ENCODE data around the gene SUMO2. TPM values are rescaled to one million over a fixed set of nuclear protein-coding genes. Genes with fewer than 3 reads are reported as not detected.
"Not testable (repeated sequence)": the region's sequence is repeated elsewhere in the genome, so short reads cannot be mapped to it uniquely, and the experiment has no call there.

Gene SUMO2
- total and polyA plus RNA-seq, 2 experiments from 2014 or later, result 112 to 424 TPM

DNA sequence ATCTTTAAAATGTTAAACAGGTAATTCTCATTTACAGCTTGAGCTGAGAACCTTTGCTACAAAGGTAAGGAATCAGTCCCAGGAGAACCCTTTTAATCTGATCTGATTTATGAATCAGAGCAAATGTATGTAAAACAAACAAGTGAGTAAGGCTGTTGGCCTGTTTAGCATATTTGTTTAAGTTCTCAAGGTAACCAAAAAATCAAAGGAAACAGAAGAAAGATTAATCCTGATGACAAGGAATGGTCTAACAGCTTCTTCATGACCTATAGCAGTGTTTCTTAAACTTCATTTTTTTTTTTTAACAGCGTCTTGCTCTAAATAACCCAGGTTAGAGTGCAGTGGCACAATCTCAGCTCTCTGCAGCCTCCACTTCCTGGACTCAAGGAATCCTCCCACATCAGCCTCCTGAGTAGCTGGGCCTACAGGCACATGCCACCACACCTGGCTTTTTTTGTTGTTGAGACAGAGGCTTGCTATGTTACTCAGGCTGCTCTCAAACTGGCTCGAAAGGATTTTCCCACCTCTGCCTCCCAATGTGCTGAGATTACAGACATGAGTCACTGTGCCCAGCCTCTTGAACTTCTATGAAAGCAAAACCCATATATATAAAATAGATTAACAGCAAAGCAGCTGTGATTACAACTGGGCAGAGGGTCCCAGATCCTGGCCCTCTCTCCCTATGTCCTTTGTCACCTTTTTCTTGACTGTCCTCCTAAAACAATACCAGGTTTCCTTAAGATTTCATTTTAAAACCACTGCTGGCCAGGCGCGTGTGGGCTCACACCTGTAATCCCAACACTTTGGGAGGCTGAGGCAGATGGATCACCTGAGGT, 23.3 kb downstream of the SUMO2 start:
- Histone ChIP-seq H3K4me1 (ENCODE audit: insufficient read depth) (no peaks in the 10 kb centered on the region), H3K27me3 (no peaks in the 10 kb centered on the region), H3K9me2 (replicated peaks; ENCODE audit: insufficient read depth) (no peaks in the 10 kb centered on the region), H3K27ac (peak overlapping the region; percentile 73), H3K4me2 (no peak overlapping the region), H3K79me2 (no peaks in the 10 kb centered on the region), H2AFZ (no peak overlapping the region), H3K4me3 (no peak overlapping the region), H4K20me1 (ENCODE audit: insufficient read depth, poor library complexity, severe bottlenecking) (no peaks in the 10 kb centered on the region), H3K9me3 (ENCODE audit: low read depth) (no peaks in the 10 kb centered on the region), H3K36me3 (replicated peaks; ENCODE audit: insufficient read depth, low read depth) (no peaks in the 10 kb centered on the region)
- 75% methylated on average over 4 of the region's 4 CpGs for WGBS (ENCODE audit: low lambda C conversion rate, missing lambda C conversion rate)
- peak; percentile 25 for DNase-seq (ENCODE audit: low spot score)
- no peak for TF ChIP-seq EZH2phosphoT487 (IDR thresholded peaks at IDR 0.05; ENCODE audit: low read depth, severe bottlenecking, unreplicated experiment)
- TF ChIP-seq, protein P1, sequence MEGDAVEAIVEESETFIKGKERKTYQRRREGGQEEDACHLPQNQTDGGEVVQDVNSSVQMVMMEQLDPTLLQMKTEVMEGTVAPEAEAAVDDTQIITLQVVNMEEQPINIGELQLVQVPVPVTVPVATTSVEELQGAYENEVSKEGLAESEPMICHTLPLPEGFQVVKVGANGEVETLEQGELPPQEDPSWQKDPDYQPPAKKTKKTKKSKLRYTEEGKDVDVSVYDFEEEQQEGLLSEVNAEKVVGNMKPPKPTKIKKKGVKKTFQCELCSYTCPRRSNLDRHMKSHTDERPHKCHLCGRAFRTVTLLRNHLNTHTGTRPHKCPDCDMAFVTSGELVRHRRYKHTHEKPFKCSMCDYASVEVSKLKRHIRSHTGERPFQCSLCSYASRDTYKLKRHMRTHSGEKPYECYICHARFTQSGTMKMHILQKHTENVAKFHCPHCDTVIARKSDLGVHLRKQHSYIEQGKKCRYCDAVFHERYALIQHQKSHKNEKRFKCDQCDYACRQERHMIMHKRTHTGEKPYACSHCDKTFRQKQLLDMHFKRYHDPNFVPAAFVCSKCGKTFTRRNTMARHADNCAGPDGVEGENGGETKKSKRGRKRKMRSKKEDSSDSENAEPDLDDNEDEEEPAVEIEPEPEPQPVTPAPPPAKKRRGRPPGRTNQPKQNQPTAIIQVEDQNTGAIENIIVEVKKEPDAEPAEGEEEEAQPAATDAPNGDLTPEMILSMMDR (IDR thresholded peaks at IDR 0.05; ENCODE audit: poor library complexity), result no peak
- TF ChIP-seq EZH2 (IDR thresholded peaks at IDR 0.05; ENCODE audit: borderline replicate concordance), result no peak

DNA sequence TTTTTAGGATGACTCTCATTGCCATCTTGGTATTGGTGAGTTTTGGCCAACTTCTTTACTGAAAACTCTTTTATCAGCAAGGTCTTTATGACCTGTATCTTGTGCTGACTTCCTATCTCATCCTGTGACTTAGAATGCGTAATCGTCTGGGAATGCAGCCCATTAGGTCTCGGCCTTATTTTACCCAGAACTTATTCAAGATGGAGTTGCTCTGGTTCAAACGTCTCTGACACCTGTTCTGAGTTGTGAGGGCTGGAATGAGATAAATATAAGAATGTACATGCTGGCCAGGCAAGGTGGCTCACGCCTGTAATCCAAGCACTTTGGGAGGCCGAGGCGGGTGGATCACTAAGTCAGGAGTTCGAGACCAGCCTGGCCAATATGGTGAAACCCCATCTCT, 24.3 kb downstream of the SUMO2 start:
- not testable (repeated sequence) for H3K27me3 ChIP-seq; H3K79me2 ChIP-seq; H3K4me1 ChIP-seq (ENCODE audit: insufficient read depth); H2AFZ ChIP-seq; H3K36me3 ChIP-seq (replicated peaks; ENCODE audit: insufficient read depth, low read depth); H3K4me2 ChIP-seq; H3K9me3 ChIP-seq (ENCODE audit: low read depth); DNase-seq (ENCODE audit: low spot score); H4K20me1 ChIP-seq (ENCODE audit: insufficient read depth, poor library complexity, severe bottlenecking); H3K4me3 ChIP-seq; H3K9me2 ChIP-seq (replicated peaks; ENCODE audit: insufficient read depth)
- WGBS (ENCODE audit: low lambda C conversion rate, missing lambda C conversion rate), result 89% methylated on average over 8 of the region's 8 CpGs
- H3K27ac ChIP-seq, result peak overlapping the region; percentile 58

DNA sequence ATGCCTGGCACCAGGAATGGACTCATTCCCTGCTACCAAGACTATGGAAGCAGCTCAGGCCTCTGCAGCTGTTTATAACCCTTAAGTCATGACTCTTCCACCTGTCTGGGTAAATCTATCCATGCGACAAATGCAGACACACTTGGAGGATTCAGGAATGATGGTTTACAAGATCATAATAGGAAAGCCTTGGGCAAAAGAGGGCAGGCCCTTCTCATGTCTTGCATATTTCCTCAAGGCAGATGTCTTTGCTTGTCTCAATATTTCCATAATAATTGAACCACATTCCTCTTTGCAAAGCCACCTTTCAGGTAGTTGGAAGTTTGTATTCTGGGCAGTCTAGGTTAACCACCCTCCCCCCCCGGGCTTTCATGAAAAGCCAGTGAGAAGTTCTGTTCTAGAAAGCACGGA, 27.6 kb downstream of the SUMO2 start:
- no peak for DNase-seq (ENCODE audit: low spot score)
- 83% methylated on average over 3 of the region's 3 CpGs for WGBS (ENCODE audit: low lambda C conversion rate, missing lambda C conversion rate)
- peak overlapping the region; percentile 4 for H3K27ac ChIP-seq

More for the DNA sequence above, 27.6 kb downstream of the SUMO2 start:
- H2AFZ ChIP-seq, result no peak overlapping the region
- peak overlapping the region; percentile 68 for H3K4me2 ChIP-seq
- no peak overlapping the region for H3K4me3 ChIP-seq
- H3K36me3 ChIP-seq (replicated peaks; ENCODE audit: insufficient read depth, low read depth), result no peaks in the 10 kb centered on the region
- H4K20me1 ChIP-seq (ENCODE audit: insufficient read depth, poor library complexity, severe bottlenecking), result no peaks in the 10 kb centered on the region
- H3K4me1 ChIP-seq (ENCODE audit: insufficient read depth), result peaks cover 7% of the 10 kb centered on the region
- no peaks in the 10 kb centered on the region for H3K9me2 ChIP-seq (replicated peaks; ENCODE audit: insufficient read depth)
- no peaks in the 10 kb centered on the region for H3K9me3 ChIP-seq (ENCODE audit: low read depth)
- peaks cover 38% of the 10 kb centered on the region for H3K79me2 ChIP-seq
- H3K27me3 ChIP-seq, result no peaks in the 10 kb centered on the region
- TF ChIP-seq EZH2 (IDR thresholded peaks at IDR 0.05; ENCODE audit: borderline replicate concordance), result no peak
- TF ChIP-seq, protein P1 (IDR thresholded peaks at IDR 0.05; ENCODE audit: poor library complexity), result no peak
- TF ChIP-seq EZH2phosphoT487 (IDR thresholded peaks at IDR 0.05; ENCODE audit: low read depth, severe bottlenecking, unreplicated experiment), result no peak

All from hepatocyte (in vitro differentiated cells).